GM12891 (cell line): ENCODE data around the gene SIM1.

Experiments
- DNase-seq: peaks from one replicate; pipeline ENCODE4 v3.0.0; 2011; ENCODE audit warnings: low spot score; ENCODE audit not compliant: insufficient read length
- FAIRE-seq: peaks from 2 replicates; lab custom pipeline; 2011; peaks lifted over from hg19 to GRCh38; lab: Jason Lieb, UNC
- PAX5 ChIP-seq: IDR thresholded peaks from 2 replicates; pipeline ENCODE4 v1.6.1; 2011; ENCODE audit warnings: low read length, moderate library complexity, mild to moderate bottlenecking; ENCODE audit not compliant: insufficient read depth, severe bottlenecking
- POLR2A ChIP-seq: IDR thresholded peaks from 2 replicates; pipeline ENCODE4 v1.6.1; 2011; ENCODE audit warnings: low read depth, low read length, control low read depth
- POLR2AphosphoS5 ChIP-seq: IDR thresholded peaks from 2 replicates; pipeline ENCODE4 v1.6.1; 2011; ENCODE audit warnings: low read depth, low read length, control low read depth
- POU2F2 ChIP-seq: IDR thresholded peaks from 2 replicates; pipeline ENCODE4 v1.6.1; 2011; ENCODE audit warnings: low read depth, mild to moderate bottlenecking, control low read depth, low read length, moderate library complexity
- SPI1 ChIP-seq: IDR thresholded peaks from 2 replicates; pipeline ENCODE4 v1.6.1; 2011; ENCODE audit warnings: low read depth, low read length, control low read depth
- TAF1 ChIP-seq: IDR thresholded peaks from 2 replicates; pipeline ENCODE4 v1.6.1; 2011; ENCODE audit warnings: low read depth, low read length, control low read depth

Gene SIM1

GRCh38 chr6:100432136-100432535 lies 32.6 kb downstream of the SIM1 start:
- no peak for FAIRE-seq
- TF ChIP-seq POLR2A: no peak
- no peak for TF ChIP-seq PAX5
- no peak for TF ChIP-seq POU2F2
- TF ChIP-seq SPI1: no peak
- TF ChIP-seq TAF1: no peak
- TF ChIP-seq POLR2AphosphoS5: no peak

GRCh38 chr6:100430962-100431361 lies 33.8 kb downstream of the SIM1 start:
- DNase-seq (no peak), FAIRE-seq (no peak)
- TF ChIP-seq POLR2AphosphoS5: no peak

More at GRCh38 chr6:100432136-100432535, 32.6 kb downstream of the SIM1 start:
- DNase-seq: no peak

GRCh38 chr6:100427452-100427851 lies 37.3 kb downstream of the SIM1 start:
- no peak for TF ChIP-seq POLR2AphosphoS5
- TF ChIP-seq TAF1: no peak
- TF ChIP-seq SPI1: no peak
- no peak for TF ChIP-seq PAX5
- no peak for TF ChIP-seq POU2F2
- TF ChIP-seq POLR2A: no peak
- FAIRE-seq (no peak), DNase-seq (no peak)

- FAIRE-seq: no peak
- no peak for DNase-seq
- TF ChIP-seq POLR2AphosphoS5 (no peak), TAF1 (no peak), PAX5 (no peak), POU2F2 (no peak), POLR2A (no peak), SPI1 (no peak)
Measured at GRCh38 chr6:100426744-100427338, 37.9 kb downstream of the SIM1 start.

GRCh38 chr6:100426241-100426640 lies 38.5 kb downstream of the SIM1 start:
- TF ChIP-seq TAF1 (no peak), POLR2A (no peak), PAX5 (no peak), POLR2AphosphoS5 (no peak), POU2F2 (no peak), SPI1 (no peak)
- DNase-seq: no peak
- no peak for FAIRE-seq

- no peak for FAIRE-seq
- TF ChIP-seq POLR2A (no peak), POU2F2 (no peak), POLR2AphosphoS5 (no peak), PAX5 (no peak), SPI1 (no peak), TAF1 (no peak)
- no peak for DNase-seq
Measured at GRCh38 chr6:100420711-100421110, 44.0 kb downstream of the SIM1 start.

- DNase-seq (no peak), FAIRE-seq (no peak)
- TF ChIP-seq POLR2AphosphoS5 (no peak), TAF1 (no peak), POLR2A (no peak), PAX5 (no peak), POU2F2 (no peak)
Measured at GRCh38 chr6:100417036-100417435, 47.7 kb downstream of the SIM1 start.

- no peak for DNase-seq
- no peak for TF ChIP-seq SPI1
- TF ChIP-seq TAF1: no peak
- TF ChIP-seq POLR2A: no peak
- no peak for TF ChIP-seq POU2F2
- no peak for TF ChIP-seq PAX5
- no peak for TF ChIP-seq POLR2AphosphoS5
- no peak for FAIRE-seq
Measured at GRCh38 chr6:100415768-100416167, 49.0 kb downstream of the SIM1 start.

- no peak for DNase-seq
- FAIRE-seq: no peak
- TF ChIP-seq POU2F2 (no peak), POLR2A (no peak), SPI1 (no peak)
Measured at GRCh38 chr6:100412872-100413271, 51.8 kb downstream of the SIM1 start.

GRCh38 chr6:100404051-100404450 lies 60.7 kb downstream of the SIM1 start:
- no peak for TF ChIP-seq TAF1
- TF ChIP-seq POU2F2: no peak
- FAIRE-seq (no peak), DNase-seq (no peak)

- DNase-seq (no peak), FAIRE-seq (no peak)
- no peak for TF ChIP-seq TAF1
- TF ChIP-seq POU2F2: no peak
- no peak for TF ChIP-seq POLR2AphosphoS5
- no peak for TF ChIP-seq PAX5
- TF ChIP-seq SPI1: no peak
- no peak for TF ChIP-seq POLR2A
Measured at GRCh38 chr6:100393493-100393892, 71.2 kb downstream of the SIM1 start.
